ENCODE data around the gene KRT79.
A peak's percentile ranks its signal among the peaks of the same experiment; 100 is the strongest.
"Not testable (repeated sequence)": the region's sequence is repeated elsewhere in the genome, so short reads cannot be mapped to it uniquely, and the experiment has no call there.

KRT79 gene

DNA sequence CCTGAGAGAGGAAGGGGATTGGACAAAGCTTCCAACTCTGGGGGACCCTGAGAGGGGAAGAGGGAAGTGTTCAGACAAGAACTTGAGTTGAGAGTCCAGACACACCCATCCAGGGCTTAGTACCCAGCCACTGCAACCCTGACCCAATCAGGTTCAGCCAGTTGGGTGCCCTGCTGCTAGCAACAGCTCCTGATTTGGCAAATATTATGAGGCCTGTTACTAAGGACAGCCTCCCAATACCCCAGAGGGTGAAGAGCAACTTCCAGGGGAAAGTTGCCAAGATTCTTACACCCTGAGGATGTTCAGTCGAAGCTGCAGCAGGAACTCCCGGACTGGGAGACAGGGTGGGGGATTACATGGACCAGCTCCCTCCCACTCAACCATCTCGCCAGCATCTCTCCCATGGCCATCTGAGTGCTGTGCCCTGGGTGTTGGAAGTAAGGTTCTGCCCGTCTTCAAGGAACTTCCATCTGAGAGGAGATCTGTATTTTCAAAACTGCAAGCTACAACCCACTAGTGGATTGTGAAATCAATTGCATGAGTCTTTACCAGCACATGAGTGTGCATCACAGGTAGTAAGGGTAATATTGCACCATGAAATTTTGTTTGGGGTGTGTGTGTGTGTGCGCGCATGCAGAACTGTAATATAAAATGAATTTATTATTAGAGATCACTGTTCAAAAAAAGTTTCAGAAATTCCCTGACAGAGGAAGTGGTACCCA is 26.2 kb upstream of the KRT79 start:
- no peak for DNase-seq (ENCODE audit: low read depth in 3 of 3)

DNA sequence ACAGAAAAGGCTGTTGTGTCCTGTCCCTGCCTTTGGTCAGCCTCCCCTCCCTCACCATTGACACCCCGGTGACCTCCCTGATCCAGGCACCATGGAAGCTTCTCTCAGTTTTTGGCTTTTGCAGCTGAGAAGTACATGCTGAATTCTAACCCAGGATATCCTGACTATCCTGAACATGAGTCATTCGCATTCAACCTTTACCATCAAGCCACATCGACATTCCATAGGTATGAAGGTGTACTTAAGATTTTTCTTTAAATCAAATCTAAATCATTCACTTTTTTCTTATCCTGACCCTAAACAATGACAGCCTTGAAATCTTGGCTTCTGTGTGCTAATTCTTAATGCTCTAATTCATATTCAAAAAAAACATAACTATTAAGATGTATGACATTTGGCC is 23.4 kb upstream of the KRT79 start:
- no peak for DNase-seq (ENCODE audit: low read depth in 3 of 3)

DNA sequence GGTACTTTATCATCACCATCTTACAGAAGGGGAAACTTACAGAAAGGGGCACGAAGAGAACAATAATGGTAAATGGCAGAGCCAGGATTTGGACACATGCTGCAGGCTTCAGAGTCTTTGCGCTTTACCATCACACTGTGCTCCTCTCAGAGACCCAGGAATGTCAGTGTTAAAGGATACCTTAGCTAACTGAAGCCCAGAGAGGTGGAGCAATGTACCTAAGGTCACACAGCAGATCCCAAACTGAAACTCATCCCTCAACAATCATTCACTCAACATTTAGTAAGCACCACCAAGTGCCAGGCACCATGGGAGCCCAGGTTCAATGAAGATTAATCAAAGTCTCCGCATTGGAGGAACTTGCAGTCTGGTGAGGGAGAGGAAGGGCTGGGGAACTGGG is 22.7 kb upstream of the KRT79 start:
- no peak for DNase-seq (ENCODE audit: low read depth in 3 of 3)

DNA sequence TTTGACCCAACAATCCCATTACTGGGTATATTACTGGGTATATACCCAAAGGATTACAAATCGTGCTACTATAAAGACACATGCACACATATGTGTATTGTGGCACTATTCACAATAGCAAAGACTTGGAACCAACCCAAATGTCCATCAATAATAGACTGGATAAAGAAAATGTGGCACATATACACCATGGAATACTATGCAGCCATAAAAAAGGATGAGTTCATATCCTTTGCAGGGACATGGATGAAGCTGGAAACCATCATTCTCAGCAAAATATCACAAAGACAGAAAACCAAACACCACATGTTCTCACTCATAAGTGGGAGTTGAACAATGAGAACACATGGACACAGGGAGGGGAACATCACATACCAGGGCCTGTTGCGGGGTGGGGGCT is 22.0 kb upstream of the KRT79 start:
- not testable (repeated sequence) for DNase-seq (ENCODE audit: low read depth in 3 of 3)

DNA sequence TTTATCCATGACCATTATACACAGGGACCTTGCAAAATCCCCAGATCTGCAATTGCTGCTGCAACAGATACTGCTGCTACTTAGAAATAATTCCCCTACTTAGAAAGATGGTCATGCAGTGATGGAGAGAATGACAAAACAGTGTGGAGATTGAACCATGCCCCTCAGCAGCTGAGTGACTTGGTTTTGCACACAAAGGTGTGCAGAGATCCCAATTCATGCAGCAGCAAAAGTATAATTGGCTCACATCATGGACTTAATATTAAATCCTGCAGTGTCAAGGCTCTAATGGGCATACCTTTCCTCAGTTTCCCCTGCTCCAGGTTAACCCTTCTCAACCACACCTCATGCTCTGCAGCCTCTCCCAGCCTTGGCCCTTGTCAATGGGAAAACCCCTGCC is 17.7 kb upstream of the KRT79 start:
- DNase-seq (ENCODE audit: low read depth in 3 of 3) = no peak

DNA sequence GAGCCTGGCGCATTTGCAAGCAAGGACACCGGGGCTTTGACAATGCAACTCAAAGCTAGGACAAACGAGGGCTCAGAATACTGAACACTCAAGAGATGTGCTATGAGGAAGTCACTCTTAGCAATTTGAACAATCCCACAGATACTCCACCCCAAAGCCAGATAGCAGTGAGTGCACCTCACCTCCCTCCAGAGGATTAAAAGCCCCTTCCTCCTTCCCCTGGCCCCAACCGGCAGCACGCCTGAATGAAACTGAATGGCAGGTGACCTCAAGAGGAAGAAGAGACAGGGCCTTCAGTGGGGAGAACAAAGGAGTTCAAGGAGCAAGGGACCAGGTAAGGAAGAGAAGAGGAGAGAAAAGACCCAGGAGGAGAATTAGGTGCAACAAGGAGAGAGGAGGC is 16.6 kb upstream of the KRT79 start:
- DNase-seq (ENCODE audit: low read depth in 3 of 3) = no peak

DNA sequence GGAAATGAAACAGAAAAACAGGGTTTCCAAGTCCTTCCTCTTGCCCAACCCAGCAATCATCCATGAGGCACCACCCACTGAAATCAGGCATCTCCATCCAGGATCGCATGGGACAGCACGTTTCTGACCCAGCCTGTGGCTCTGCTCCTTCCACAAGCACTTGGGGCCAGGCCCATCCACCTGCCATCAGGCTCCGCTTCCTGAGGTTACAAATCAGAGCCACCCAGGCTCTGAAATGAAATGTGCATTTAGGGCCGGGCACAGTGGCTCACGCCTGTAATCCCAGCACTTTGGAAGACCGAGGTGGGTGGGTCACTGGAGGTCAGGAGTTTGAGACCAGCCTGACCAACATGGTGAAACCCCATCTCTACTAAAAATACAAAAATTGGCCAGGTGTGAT is 15.4 kb upstream of the KRT79 start:
- DNase-seq (ENCODE audit: low read depth in 3 of 3) = no peak

DNA sequence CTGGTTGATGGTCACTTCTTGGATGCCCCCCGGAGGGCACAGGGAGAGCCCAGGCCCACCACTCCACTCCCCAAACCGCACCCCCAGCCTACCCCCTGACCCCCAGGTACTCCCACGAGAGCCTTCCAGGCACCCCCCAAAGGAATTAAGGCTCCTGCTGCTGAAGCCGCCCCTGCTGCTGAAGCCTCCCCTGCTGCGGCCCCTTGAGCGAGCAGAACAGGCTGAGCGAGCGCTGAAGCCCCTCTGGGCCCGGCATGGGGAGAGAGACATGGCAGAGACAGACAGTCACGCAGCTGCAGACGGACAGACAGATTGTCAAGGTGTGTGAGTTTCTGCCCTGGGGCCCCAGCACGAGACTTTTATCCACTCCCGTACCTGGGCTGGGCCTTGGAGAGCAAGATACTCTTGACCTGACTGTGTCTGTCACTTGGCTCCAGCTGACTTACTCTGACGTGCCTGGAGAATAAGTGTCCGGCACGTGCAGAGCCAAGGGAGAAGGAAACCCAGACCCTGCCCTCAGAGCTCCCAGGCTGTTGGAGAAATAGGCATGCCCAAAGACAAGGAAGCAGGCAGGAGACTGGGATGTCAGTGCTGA is 14.6 kb upstream of the KRT79 start, which contains the start of gene KRT78:
TSS of gene KRT78 (minus strand) at position 334 of the 595 bp plus-strand sequence. CDS start at position 270, 64 bp downstream.
- DNase-seq (ENCODE audit: low read depth in 3 of 3) = no peak

DNA sequence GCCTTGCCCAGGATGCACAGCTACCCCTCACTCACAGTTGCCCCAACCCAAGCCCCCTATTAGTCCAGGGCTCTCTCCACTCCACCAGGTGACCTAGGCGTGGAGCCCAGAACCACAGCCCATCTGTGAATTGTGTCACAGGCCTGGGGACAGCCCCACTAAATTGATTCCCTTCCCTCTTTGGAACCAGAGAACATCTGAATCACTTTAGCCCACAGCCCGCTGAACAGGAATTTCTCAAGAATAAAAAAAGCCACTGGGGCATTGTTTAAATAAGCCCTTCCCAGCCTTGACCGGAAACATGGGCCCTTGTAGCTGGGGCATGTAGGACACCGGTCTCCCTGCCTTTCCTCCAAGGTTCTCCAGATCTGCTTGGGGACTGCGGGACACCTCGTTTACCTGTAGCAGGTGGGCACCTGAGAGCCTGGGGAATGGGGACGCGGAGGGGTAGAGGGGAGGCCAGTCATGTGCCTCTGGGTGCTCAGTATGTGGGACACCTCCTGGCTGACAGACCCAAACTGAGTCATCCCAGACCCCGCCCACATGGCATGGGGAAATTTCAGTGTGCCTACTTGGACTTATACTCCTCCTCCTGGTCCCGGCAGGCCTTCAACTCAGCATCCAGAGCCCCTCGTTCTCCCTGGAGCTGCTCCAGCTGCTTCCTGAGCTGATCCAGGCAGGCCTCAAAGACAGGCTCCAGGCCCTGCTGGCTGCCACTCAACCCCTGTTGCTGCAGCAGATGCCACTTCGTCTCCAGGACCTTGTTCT is 13.4 kb upstream of the KRT79 start:
- no peak for DNase-seq (ENCODE audit: low read depth in 3 of 3)

DNA sequence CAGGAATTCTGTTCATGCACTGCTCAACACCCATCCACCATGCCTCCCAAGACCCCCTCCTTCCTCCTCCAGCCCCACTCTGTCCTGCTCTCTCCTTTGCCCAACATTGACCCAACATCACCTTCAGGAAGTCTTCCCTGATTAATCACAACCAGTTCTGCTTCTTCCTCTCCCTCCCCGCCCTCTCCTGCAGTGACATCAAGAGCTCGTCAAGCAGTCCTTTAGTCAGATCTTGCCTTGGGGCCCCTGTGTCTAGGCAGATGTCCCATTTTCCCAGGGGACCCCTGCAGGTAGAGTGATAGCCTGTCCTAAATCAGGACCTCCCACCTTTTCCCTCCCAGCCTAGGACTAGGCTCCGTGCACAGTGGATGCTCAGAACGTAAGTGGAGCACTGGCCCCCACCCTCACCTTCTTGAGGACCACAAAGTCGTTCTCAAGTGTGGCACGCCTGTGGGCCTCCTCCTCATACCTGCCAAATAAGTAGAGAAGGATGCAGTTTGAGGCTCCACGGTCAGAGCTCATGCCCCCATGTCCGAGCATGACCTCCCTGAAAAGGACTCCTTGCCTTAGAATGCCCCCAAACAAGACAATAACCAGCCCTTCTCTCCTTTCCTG is 12.4 kb upstream of the KRT79 start:
- DNase-seq (ENCODE audit: low read depth in 3 of 3) = no peak

DNA sequence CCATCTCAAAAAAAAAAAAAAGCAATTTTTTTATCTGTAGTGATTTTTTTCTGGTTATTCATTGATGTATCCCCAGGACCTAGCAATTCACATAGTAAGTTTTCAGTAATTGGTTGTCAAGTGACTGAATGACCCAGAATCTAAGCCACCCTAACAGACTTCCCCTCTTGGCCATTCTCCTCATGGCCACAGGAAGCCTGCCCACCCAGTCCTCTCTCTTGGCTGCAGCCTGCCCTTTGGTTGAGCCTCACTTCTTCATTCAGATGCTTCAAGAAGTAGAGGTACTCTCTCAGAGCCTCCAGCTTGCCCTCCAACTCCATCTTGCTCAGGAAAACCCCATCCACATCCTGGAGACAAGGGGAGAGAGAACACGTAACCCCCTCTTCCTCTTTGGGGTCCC is 11.8 kb upstream of the KRT79 start:
- DNase-seq (ENCODE audit: low read depth in 3 of 3) = no peak

DNA sequence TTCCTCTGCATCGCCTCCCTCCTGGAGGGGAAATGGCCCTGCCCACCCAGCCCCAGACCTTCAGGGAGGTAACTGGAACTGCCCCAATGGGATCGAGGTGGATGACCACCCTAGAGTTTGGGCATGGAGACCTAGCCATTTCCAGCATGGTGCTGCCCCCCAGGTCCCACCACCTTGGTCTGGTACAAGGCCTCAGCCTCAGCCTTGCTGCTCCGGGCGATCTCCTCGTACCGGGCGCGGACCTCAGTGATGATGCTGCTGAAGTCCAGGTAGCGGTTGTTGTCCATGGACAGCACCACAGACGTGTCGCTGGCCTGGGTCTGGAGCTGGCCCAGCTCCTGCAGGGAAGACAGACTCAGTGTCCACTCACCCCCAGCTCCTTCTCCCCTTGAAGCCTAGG is 10.3 kb upstream of the KRT79 start:
- no peak for DNase-seq (ENCODE audit: low read depth in 3 of 3)

DNA sequence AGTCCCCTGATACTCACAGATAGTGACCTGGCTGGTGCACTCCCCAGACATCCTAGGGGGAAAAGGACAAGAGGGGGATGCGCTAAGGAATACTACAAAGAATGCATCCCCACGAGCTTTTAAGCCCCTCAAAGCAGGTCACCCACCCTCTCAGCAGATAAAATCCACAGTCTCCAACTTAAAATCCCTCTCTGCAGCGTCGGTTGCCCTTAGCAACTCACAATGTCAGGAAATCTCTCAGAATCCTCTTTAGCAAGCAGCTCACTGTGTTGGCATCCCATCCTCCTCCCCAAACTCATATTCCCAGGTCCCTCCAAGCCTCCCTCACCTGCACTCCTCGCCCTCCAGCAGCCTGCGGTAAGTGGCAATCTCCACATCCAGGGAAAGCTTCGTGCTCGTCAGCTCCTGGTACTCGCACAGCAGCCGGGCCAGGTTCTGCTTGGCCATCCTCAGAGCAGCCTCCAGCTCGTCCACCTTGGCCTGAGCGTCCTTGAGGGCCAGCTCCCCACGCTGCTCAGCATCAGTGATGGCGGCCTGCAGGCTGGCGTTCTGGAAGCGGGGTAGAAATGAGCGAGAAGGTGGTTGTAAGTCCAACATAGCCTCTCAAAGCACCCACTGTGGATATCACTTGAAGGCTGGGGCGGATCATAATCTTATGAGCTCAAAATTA is 5.5 kb upstream of the KRT79 start:
- DNase-seq (ENCODE audit: low read depth in 3 of 3) = no peak

DNA sequence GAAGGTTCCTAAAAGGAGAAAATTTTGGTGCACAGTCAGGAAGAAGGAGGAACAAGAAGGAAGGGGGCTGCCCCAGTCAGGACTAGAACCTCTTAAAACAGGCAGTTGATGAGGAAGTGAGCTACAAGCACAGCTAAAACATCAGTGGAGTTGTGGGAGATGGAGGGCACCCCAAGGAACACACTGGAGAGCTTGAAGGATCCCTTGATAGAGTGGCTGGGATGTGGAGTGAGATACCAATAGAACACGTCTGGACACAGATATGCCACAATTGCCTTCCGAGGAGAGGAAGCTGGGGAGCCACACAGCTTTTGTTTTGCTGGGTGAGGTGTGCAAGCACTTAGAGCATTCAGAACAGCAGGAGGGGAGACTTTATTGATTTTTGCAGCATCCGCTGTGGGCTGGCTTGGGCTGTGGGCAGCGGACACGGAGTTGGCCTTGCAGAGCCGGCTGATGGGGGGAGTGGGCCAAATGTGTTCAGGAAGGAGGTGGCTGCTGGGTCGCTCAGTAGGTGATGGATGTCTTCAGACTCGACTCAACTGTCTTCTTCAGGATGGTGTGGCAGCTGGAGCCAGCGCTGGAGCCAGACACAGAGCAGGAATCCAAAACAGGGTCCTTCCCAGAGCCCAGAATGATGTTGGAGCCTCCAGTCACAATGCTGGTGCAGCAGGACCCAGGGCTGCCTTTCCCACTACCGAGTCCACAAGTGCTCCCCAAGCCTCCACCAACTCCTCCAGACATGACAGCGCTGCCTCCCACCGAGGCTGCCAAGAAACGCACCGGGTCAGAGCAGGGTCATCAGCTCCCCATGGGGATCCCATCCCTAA is 4.7 kb upstream of the KRT79 start:
- DNase-seq (ENCODE audit: low read depth in 3 of 3) = no peak

DNA sequence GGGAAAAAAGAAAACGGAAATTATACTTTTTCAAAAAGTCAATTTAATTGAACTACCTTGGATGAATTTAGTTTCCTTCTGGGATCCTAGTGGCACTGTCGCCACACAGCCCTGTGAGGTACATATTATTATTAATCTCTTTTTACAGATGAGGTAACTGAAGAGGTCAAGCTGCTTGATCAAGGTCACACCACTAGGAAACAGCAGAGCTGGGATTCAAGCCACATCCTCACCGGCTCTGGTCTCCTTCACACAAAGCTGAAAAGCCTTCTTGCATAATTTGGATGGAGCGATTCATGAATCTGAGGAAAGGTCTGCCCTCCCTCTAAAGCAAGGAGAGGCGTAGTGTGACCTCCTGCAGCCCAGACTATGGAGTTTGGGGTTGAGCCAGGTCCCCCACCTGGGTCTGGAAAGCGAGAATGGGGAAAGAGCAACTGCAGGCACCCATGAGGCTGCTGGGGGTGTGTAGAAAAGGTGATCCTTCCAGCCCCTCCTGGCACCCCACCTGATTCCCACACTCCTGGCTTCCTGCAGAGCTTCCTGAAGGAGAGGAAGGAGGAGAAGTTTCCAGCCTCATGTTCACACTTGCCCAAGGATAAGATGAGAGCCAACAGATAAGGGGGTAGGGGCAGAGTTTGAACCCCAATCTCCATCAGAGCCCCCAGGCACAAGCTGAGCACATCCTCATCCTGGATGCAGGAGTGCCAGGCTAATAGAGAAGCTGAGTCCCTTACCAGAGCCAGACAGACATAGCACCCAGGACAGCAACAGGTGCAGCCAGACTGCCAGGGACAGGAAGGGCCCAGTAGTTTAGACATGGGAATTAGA is 3.9 kb upstream of the KRT79 start:
- no peak for DNase-seq (ENCODE audit: low read depth in 3 of 3)

DNA sequence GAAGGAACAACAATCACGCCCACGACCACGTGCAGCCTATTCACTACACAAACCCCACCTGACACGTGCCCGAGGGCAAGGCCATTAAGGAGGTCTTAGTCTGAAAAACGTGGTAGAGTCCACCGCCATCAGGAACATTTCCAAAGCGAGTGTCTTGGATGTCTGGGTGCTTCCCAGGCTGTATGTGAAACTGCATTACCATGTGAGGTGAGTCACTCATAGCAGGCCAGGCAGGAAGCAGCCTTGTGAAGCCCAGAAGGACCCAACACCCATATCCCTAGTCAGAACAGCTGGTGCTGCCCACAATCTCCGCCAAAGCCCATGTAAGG is 3.3 kb upstream of the KRT79 start:
- DNase-seq (ENCODE audit: low read depth in 3 of 3) = no peak

DNA sequence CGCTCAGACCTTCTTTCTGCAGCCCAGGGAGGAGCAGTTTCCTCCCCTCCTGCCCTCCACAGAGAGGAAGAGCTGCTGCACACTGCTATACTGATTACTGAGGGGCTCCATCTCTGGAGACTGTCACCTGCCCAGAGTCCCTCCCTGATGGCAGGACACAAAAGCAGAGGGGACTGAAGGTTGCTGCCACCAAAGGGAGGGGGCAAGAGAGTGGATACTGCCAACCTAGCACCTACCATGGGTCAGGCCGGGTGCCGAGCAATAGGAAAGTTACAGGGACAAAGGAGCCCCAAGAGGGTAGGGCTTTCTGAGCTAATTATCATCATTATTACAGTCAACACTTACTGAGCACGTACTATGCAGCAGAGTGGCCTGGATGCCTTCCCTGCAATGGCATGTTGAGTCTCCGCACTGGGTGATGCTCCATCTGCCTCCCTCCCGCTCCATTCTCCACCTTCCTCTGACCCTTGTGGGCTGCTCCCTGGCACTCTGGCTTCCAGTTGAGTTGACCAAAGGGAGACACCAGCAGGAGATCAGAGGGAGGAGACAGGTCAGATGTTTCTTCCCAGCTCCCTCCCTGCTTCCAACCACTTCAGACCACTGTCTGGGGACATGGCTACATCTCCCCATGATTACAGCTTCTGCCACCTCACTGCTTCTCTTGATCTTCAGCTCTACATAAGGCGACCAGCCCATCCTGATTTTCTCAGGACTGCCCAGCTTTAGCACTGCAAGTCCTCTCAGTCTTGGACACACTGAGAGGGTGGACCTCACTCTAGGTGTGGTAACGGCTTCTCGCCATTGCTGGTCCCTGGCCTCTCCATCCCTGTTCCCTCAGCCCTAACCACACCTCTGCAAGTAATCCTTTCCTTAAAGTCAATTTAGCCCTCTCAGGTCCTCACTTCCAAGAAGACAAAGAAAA is 2.6 kb upstream of the KRT79 start:
- DNase-seq (ENCODE audit: low read depth in 3 of 3) = no peak

DNA sequence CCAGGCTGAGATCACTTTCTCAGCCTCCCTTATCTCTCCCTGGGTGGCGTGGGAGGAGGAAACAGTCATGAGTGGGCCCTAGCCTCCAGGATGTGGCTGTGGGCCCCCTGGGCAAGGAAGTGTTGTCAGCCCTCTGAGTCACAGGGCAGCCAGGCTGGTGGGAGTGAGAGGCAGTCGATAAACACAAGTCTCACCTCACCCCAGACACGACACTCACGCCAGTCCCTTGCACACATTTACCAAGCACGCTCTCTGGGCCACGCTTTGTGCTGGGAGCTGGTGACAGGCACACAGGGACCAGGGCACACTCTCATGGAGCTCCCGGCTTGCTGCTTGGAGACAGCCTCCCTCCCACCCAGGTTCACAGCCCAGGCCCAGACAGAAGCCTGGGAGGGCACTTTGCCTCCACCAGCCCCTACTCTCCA is 1.9 kb upstream of the KRT79 start:
- DNase-seq (ENCODE audit: low read depth in 3 of 3) = peak; percentile 39 to 69 (median 68)
